B cell (primary cell): ENCODE measurements around the gene ANKS1B. TPM values are rescaled to one million over a fixed set of nuclear protein-coding genes. Genes with fewer than 3 reads are reported as not detected.

ENCODE experiments used
- ATAC-seq: fragments of 200-7000 bp; cut with Tn5 transposase; one replicate; pipeline ENCODE4 v1.10.0; 2021; ENCODE audit warnings: low read depth, mild to moderate bottlenecking, moderate number of reproducible peaks, moderate library complexity
- CTCF ChIA-PET: fragments of 350-600 bp; sonication (Branson Sonifier 250); formaldehyde crosslinking; loops from one replicate; lab custom pipeline; 2021; ENCODE audit warnings: antibody characterized with exemption, inconsistent platforms; lab: Charles Lee
- POLR2A ChIA-PET: fragments of 350-600 bp; sonication (Branson Sonifier 250); formaldehyde crosslinking; loops from one replicate; lab custom pipeline; 2021; ENCODE audit warnings: antibody characterized with exemption; lab: Charles Lee
- DNase-seq: peaks from one replicate; pipeline ENCODE4 v3.0.0; 2013
- H2AFZ ChIP-seq: 2 replicates; pipeline ENCODE4 v1.6.1; 2012; ENCODE audit warnings: mild to moderate bottlenecking, low read depth, low read length; ENCODE audit not compliant: insufficient read depth, poor library complexity, severe bottlenecking
- H3K27ac ChIP-seq, 2 donors: 1 replicate in 1 of 2; 2 replicates in 1 of 2; pipeline ENCODE4 v1.5.1; 2012 to 2013; ENCODE audit warnings: low read length in 2 of 2, mild to moderate bottlenecking in 2 of 2, moderate library complexity in 1 of 2
- H3K27me3 ChIP-seq, 4 experiments: fragments of 200-600 bp in 1 of 4; sonication (generic) in 1 of 4; replicated peaks in 1 of 4; 1 replicate in 2 of 4; 2 replicates in 2 of 4; pipeline versions ENCODE4 v1.6.1 to v1.7.0; 2013 to 2016; ENCODE audit warnings: low read length in 3 of 4, mild to moderate bottlenecking in 2 of 4, mixed read lengths in 1 of 4, moderate library complexity in 1 of 4; ENCODE audit not compliant: insufficient read depth in 4 of 4, control insufficient read depth in 3 of 4; ENCODE audit errors: control extremely low read depth in 1 of 4
- H3K36me3 ChIP-seq, 2 experiments: replicated peaks in 1 of 2; 1 replicate in 1 of 2; 2 replicates in 1 of 2; pipeline versions ENCODE4 v1.6.1 to v1.7.1; 2013; ENCODE audit warnings: low read length in 1 of 2; ENCODE audit not compliant: insufficient read depth in 2 of 2, control insufficient read depth in 1 of 2; ENCODE audit errors: control extremely low read depth in 1 of 2, extremely low read depth in 1 of 2
- H3K4me1 ChIP-seq, 2 donors: fragments of 200-600 bp in 1 of 2; sonication (generic) in 1 of 2; 1 replicate in 1 of 2; 2 replicates in 1 of 2; pipeline versions ENCODE4 v1.5.1 to v1.6.1; 2013 to 2017; ENCODE audit warnings: low read length in 2 of 2; ENCODE audit not compliant: control insufficient read depth in 2 of 2, insufficient read depth in 2 of 2
- H3K4me2 ChIP-seq: replicated peaks from 2 replicates; pipeline ENCODE3; 2012; ENCODE audit warnings: mild to moderate bottlenecking, low read depth, low read length; ENCODE audit not compliant: poor library complexity, severe bottlenecking
- H3K4me3 ChIP-seq, 5 experiments: fragments of 200-600 bp in 1 of 5; sonication (generic) in 1 of 5; 1 replicate in 3 of 5; 2 replicates in 2 of 5; pipeline versions ENCODE4 v1.5.1 to v1.7.0; 2011 to 2016; ENCODE audit warnings: low read length in 4 of 5, mild to moderate bottlenecking in 4 of 5, low read depth in 2 of 5, control low read depth in 1 of 5, moderate library complexity in 1 of 5; ENCODE audit not compliant: insufficient read depth in 1 of 5; ENCODE audit errors: control extremely low read depth in 1 of 5, extremely low read depth in 1 of 5
- H3K79me2 ChIP-seq: fragments of 200-600 bp; sonication (generic); one replicate; pipeline ENCODE4 v1.6.0; 2016; ENCODE audit warnings: low read length; ENCODE audit not compliant: control insufficient read depth, insufficient read depth
- H3K9ac ChIP-seq: fragments of 200-600 bp; sonication (generic); 2 replicates; pipeline ENCODE4 v1.6.1; 2017; ENCODE audit warnings: mild to moderate bottlenecking, low read length, moderate library complexity
- H3K9me3 ChIP-seq, 3 donors: one replicate each; pipeline versions ENCODE4 v1.6.1 to v1.7.1; 2013; ENCODE audit warnings: low read length in 2 of 3; ENCODE audit not compliant: control insufficient read depth in 2 of 3, insufficient read depth in 1 of 3; ENCODE audit errors: control extremely low read depth in 1 of 3
- H4K20me1 ChIP-seq: 2 replicates; pipeline ENCODE4 v1.6.0; 2012; ENCODE audit warnings: mild to moderate bottlenecking, low read length; ENCODE audit not compliant: insufficient read depth, control insufficient read depth, poor library complexity, severe bottlenecking
- H3K27ac Mint-ChIP-seq: one replicate; pipeline ENCODE4 v1.8.0; 2021; ENCODE audit warnings: mixed read lengths
- H3K27me3 Mint-ChIP-seq: one replicate; pipeline ENCODE4 v1.8.0; 2021; ENCODE audit warnings: mixed read lengths
- H3K4me1 Mint-ChIP-seq: one replicate; pipeline ENCODE4 v1.8.0; 2021; ENCODE audit warnings: mixed read lengths
- H3K4me3 Mint-ChIP-seq: one replicate; pipeline ENCODE4 v1.8.0; 2021; ENCODE audit warnings: mixed read lengths
- H3K9me3 Mint-ChIP-seq: one replicate; pipeline ENCODE4 v1.8.0; 2022; ENCODE audit warnings: mixed read lengths; ENCODE audit not compliant: insufficient read depth
- EZH2 ChIP-seq: IDR thresholded peaks from 2 replicates; pipeline ENCODE4 v1.6.1; 2012; ENCODE audit warnings: borderline replicate concordance, low read depth, mild to moderate bottlenecking, moderate library complexity, low read length; ENCODE audit not compliant: insufficient read depth, poor library complexity, severe bottlenecking
- WGBS: methylation state at CpG from one replicate; pipeline ENCODE4 v1.1.5; 2013; ENCODE audit warnings: missing lambda C conversion rate; ENCODE audit not compliant: insufficient coverage; 5-methylcytosine and 5-hydroxymethylcytosine counted together
- intact Hi-C: fragments of 100-400 bp; cut with micrococcal nuclease; formaldehyde crosslinking; loops from one replicate; pipeline ENCODE4 v1.10.0; 2022
- polyA plus RNA-seq: library from polyadenylated mRNA; depleted of rRNA; stranded (reverse); fragments of >200 nt; gene quantifications from 2 replicates; pipeline ENCODE4 v1.2.3, GENCODE V29; 2012
- total RNA-seq, 2 donors: library from RNA; stranded (reverse); fragments of 120-200 nt in 1 of 2; gene quantifications; 1 replicate in 1 of 2; 2 replicates in 1 of 2; pipeline versions ENCODE4 v1.2.3 to v1.2.4, GENCODE V29; 2013 to 2022
- TF ChIP-seq, protein P1 (sequence below): fragments of 200-600 bp; IDR thresholded peaks from one replicate; pipeline ENCODE4 v1.8.0; 2022; ENCODE audit warnings: antibody characterized with exemption, mild to moderate bottlenecking

ANKS1B gene
- total and polyA plus RNA-seq, 2 donors (not counting 1 experiment from before 2014, with no cell fraction given): not detected

DNA sequence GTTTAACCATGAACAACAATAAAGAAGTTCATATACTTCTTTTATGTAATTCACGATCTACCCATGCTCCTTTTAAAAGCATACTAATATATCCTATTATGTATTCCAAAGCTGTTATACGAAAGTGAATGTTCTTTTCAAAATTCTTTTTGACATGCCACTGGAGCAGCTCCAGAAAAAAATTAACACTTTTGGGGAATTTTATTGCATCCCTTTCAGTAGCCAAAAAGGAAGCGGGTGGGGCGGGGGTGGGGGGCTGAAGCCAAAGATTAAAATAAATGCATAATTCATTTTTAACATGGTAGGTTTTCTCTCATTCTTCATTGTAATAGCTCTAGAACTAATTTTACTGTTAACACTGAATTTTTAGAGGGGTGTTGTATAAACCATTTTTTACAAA lies 123.0 kb downstream of the ANKS1B start:
- Mint-ChIP-seq H3K4me1 (no peaks in the 10 kb centered on the region), H3K27me3 (no peaks in the 10 kb centered on the region), H3K4me3 (no peak overlapping the region), H3K27ac (no peak overlapping the region), H3K9me3 (no peaks in the 10 kb centered on the region)
- no peak for DNase-seq
- ATAC-seq: no peak
- WGBS: no CpG with 5 or more reads among the region's 4 CpGs
- ChIA-PET CTCF (no interaction called here), POLR2A (no interaction called here)
- Histone ChIP-seq H3K4me1 (no peaks in the 10 kb centered on the region), H3K4me3 (no peak overlapping the region), H4K20me1 (no peaks in the 10 kb centered on the region), H3K79me2 (no peaks in the 10 kb centered on the region), H3K9ac (no peak overlapping the region), H3K9me3 (no peaks in the 10 kb centered on the region), H3K36me3 (no peaks in the 10 kb centered on the region), H2AFZ (no peak overlapping the region), H3K27ac (no peak overlapping the region), H3K27me3 (no peaks in the 10 kb centered on the region), H3K4me2 (no peak overlapping the region)
- TF ChIP-seq, protein P1, sequence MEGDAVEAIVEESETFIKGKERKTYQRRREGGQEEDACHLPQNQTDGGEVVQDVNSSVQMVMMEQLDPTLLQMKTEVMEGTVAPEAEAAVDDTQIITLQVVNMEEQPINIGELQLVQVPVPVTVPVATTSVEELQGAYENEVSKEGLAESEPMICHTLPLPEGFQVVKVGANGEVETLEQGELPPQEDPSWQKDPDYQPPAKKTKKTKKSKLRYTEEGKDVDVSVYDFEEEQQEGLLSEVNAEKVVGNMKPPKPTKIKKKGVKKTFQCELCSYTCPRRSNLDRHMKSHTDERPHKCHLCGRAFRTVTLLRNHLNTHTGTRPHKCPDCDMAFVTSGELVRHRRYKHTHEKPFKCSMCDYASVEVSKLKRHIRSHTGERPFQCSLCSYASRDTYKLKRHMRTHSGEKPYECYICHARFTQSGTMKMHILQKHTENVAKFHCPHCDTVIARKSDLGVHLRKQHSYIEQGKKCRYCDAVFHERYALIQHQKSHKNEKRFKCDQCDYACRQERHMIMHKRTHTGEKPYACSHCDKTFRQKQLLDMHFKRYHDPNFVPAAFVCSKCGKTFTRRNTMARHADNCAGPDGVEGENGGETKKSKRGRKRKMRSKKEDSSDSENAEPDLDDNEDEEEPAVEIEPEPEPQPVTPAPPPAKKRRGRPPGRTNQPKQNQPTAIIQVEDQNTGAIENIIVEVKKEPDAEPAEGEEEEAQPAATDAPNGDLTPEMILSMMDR: no peak
- no peak for TF ChIP-seq EZH2
- intact Hi-C loops: no loop called here

DNA sequence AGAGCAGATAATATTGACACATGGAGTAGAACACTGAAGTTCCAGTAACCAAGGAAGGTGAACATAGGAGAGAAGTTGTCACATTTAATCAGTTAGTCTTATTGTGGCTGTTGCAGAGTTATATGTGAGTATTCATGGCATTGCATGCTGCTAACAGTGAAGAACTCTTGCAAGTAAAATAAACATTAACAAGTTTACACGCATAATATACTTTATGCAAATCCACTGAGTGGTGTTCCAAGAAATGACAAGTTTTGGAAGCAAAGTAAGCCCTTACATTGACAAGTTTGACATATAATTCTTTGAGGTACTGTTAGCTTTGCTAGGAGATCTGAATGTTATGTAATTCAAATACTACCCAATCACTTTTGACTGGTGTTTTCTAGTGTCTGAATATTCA lies 125.6 kb downstream of the ANKS1B start:
- H3K27ac ChIP-seq: no peak overlapping the region
- H3K4me3 ChIP-seq: no peak overlapping the region

More for the DNA sequence above, 125.6 kb downstream of the ANKS1B start:
- TF ChIP-seq, protein P1: no peak
- H3K4me2 ChIP-seq: no peak overlapping the region
- no peaks in the 10 kb centered on the region for H3K36me3 ChIP-seq
- intact Hi-C loops: no loop called here
- H3K9me3 ChIP-seq: no peaks in the 10 kb centered on the region
- Mint-ChIP-seq H3K9me3 (no peaks in the 10 kb centered on the region), H3K27ac (no peak overlapping the region), H3K4me1 (no peaks in the 10 kb centered on the region), H3K4me3 (no peak overlapping the region), H3K27me3 (no peaks in the 10 kb centered on the region)
- ATAC-seq (no peak), DNase-seq (no peak)
- WGBS: no CpG with 5 or more reads among the region's 1 CpG
- H4K20me1 ChIP-seq: no peaks in the 10 kb centered on the region
- no peaks in the 10 kb centered on the region for H3K79me2 ChIP-seq
- no peaks in the 10 kb centered on the region for H3K27me3 ChIP-seq
- no peaks in the 10 kb centered on the region for H3K4me1 ChIP-seq
- H2AFZ ChIP-seq: no peak overlapping the region
- no peak overlapping the region for H3K9ac ChIP-seq
- ChIA-PET CTCF (no interaction called here), POLR2A (no interaction called here)
